Chondrocyte (in vitro differentiated cells): Measurements from ENCODE around the gene PLP2. TPM values are rescaled to one million over a fixed set of nuclear protein-coding genes. Genes with fewer than 3 reads are reported as not detected.

Source experiments
- DNase-seq: peaks from one replicate; pipeline ENCODE4 v3.0.0; 2021; ENCODE audit warnings: mixed read lengths, low spot score
- H3K27ac Mint-ChIP-seq: one replicate; pipeline ENCODE4 v1.8.0; 2021; ENCODE audit warnings: mild to moderate bottlenecking, moderate library complexity, mixed read lengths; ENCODE audit not compliant: unreplicated experiment
- H3K27me3 Mint-ChIP-seq: 2 replicates; pipeline ENCODE4 v1.8.0; 2021; ENCODE audit warnings: low read depth, mixed read lengths
- H3K36me3 Mint-ChIP-seq: 2 replicates; pipeline ENCODE4 v1.8.0; 2021; ENCODE audit warnings: low read depth, mixed read lengths
- H3K4me1 Mint-ChIP-seq: 2 replicates; pipeline ENCODE4 v1.8.0; 2021; ENCODE audit warnings: low read depth, mild to moderate bottlenecking, mixed read lengths
- H3K4me3 Mint-ChIP-seq: one replicate; pipeline ENCODE4 v1.8.0; 2021; ENCODE audit warnings: mild to moderate bottlenecking, moderate library complexity, mixed read lengths; ENCODE audit not compliant: unreplicated experiment
- H3K9me3 Mint-ChIP-seq: 2 replicates; pipeline ENCODE4 v1.8.0; 2021; ENCODE audit warnings: low read depth, mixed read lengths
- total RNA-seq: library from RNA; stranded (reverse); gene quantifications from 3 replicates; pipeline ENCODE4 v1.2.1, GENCODE V29; 2021
- TF ChIP-seq, protein P1 (sequence below): fragments of 200-600 bp; sonication (generic); IDR thresholded peaks from 2 replicates; pipeline ENCODE4 v1.5.0; 2021; ENCODE audit warnings: antibody characterized with exemption, mild to moderate bottlenecking, moderate library complexity

The PLP2 gene
- total RNA-seq, 1 donor from 2014 or later, result 187 TPM

- DNase-seq, result peak; percentile 76
- Mint-ChIP-seq H3K4me3 (no peak overlapping the region), H3K27ac (no peak overlapping the region), H3K9me3 (no peaks in the 10 kb centered on the region), H3K27me3 (no peaks in the 10 kb centered on the region), H3K36me3 (no peaks in the 10 kb centered on the region), H3K4me1 (peaks cover 8% of the 10 kb centered on the region)
- TF ChIP-seq, protein P1, sequence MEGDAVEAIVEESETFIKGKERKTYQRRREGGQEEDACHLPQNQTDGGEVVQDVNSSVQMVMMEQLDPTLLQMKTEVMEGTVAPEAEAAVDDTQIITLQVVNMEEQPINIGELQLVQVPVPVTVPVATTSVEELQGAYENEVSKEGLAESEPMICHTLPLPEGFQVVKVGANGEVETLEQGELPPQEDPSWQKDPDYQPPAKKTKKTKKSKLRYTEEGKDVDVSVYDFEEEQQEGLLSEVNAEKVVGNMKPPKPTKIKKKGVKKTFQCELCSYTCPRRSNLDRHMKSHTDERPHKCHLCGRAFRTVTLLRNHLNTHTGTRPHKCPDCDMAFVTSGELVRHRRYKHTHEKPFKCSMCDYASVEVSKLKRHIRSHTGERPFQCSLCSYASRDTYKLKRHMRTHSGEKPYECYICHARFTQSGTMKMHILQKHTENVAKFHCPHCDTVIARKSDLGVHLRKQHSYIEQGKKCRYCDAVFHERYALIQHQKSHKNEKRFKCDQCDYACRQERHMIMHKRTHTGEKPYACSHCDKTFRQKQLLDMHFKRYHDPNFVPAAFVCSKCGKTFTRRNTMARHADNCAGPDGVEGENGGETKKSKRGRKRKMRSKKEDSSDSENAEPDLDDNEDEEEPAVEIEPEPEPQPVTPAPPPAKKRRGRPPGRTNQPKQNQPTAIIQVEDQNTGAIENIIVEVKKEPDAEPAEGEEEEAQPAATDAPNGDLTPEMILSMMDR, result no peak
Observed at GRCh38 chrX:49198540-49199314, 27.0 kb downstream of the PLP2 start.

DNA sequence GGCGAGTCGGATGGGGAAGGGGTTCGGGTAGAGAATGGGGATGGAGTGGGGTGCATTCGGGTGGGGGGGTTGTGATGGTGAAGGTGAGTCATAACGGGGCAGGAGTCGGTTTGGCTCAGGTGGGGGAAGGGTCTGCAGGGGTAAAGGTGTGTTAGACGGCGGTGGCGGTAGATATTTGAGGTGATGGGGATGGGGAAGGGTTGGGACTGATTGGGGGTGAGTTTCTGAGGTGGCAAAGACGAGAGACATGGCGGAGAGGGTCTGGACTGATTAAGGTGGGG, 27.6 kb downstream of the PLP2 start:
- H3K9me3 Mint-ChIP-seq, result no peaks in the 10 kb centered on the region
- H3K4me3 Mint-ChIP-seq, result no peak overlapping the region
- H3K27ac Mint-ChIP-seq, result no peak overlapping the region
- peaks cover 8% of the 10 kb centered on the region for H3K4me1 Mint-ChIP-seq
- H3K27me3 Mint-ChIP-seq, result no peaks in the 10 kb centered on the region
- peak; percentile 62 for DNase-seq
- TF ChIP-seq, protein P1, result no peak
- H3K36me3 Mint-ChIP-seq, result no peaks in the 10 kb centered on the region

- TF ChIP-seq, protein P1, result no peak
- Mint-ChIP-seq H3K4me3 (peak within 1 kb of the TSS; percentile 61), H3K9me3 (no peaks in the 10 kb centered on the region), H3K27me3 (no peaks in the 10 kb centered on the region), H3K36me3 (no peaks in the 10 kb centered on the region), H3K27ac (no peak within 1 kb of the TSS), H3K4me1 (peaks cover 8% of the 10 kb centered on the region)
- DNase-seq, result peak; percentile 93
Observed at GRCh38 chrX:49199906-49200771, 28.4 kb downstream of the PLP2 start, which contains the start of gene SYP. Gene SYP (minus strand): TSS chrX:49200193. CDS start chrX:49200186, 7 bp downstream.

DNA sequence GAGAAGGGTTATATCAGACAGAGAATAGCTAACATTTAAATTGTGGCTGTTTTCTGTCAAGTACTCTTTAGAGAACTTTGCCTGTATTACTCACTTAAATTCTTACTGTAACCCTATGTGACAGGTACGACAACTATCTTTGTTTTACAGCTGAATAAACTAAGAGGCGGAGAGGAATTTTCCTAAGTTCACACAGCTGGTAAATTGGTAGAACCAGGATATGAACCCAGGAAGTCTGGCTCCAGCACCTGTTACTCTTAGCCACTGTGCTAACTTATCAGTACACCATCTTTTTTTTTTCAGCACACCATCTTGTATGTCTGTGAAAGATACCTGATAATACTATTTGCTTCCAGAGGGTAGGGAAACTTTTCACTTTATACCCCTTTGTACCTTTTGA, 30.3 kb downstream of the PLP2 start:
- Mint-ChIP-seq H3K4me3 (no peak overlapping the region), H3K27ac (no peak overlapping the region), H3K27me3 (no peaks in the 10 kb centered on the region), H3K4me1 (peaks cover 8% of the 10 kb centered on the region), H3K9me3 (no peaks in the 10 kb centered on the region), H3K36me3 (no peaks in the 10 kb centered on the region)
- TF ChIP-seq, protein P1, result no peak
- DNase-seq, result no peak

DNA sequence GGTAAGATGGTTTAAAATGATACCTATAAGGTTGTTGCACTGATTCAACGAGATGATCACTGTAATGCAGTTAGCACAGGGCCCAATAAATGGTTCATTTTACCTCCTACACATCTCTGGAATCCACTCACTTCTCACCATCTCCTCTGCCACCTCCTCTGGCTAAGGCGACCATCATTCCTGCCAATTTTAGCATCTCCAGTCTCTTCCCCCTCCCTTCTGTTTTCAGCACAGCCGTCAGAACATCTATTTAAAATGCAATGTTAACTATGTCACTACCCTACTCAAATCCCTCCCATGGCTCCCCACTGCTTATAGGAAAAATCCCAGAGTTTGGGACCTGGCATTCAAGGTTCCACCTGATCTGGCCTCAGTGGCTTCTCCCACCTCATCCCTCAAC, 31.8 kb downstream of the PLP2 start:
- no peak overlapping the region for H3K4me3 Mint-ChIP-seq
- peaks cover 8% of the 10 kb centered on the region for H3K4me1 Mint-ChIP-seq
- no peak overlapping the region for H3K27ac Mint-ChIP-seq
- TF ChIP-seq, protein P1, result no peak
- no peaks in the 10 kb centered on the region for H3K9me3 Mint-ChIP-seq
- H3K27me3 Mint-ChIP-seq, result no peaks in the 10 kb centered on the region
- DNase-seq, result no peak
- H3K36me3 Mint-ChIP-seq, result no peaks in the 10 kb centered on the region
